LoVo (cell line): ENCODE results near the gene RAB11FIP3.
A peak's percentile ranks its signal among the peaks of the same experiment; 100 is the strongest.

ENCODE experiments used
- DNase-seq: peaks from one replicate; pipeline ENCODE4 v3.0.0-alpha.2; 2016; ENCODE audit warnings: low spot score

Gene RAB11FIP3

GRCh38 chr16:424033-424622 is 1.3 kb upstream of the RAB11FIP3 start:
- peak; percentile 74 for DNase-seq

GRCh38 chr16:424623-425081 is 797 bp upstream of the RAB11FIP3 start:
- DNase-seq = peak; percentile 10

GRCh38 chr16:425740-426114 is 278 bp downstream of the RAB11FIP3 start:
- DNase-seq = no peak

- DNase-seq = no peak
Observed at GRCh38 chr16:426115-426905, 861 bp downstream of the RAB11FIP3 start.

- DNase-seq = no peak
Observed at GRCh38 chr16:426906-427249, 1.4 kb downstream of the RAB11FIP3 start.

- DNase-seq = no peak
Observed at GRCh38 chr16:427250-427649, 1.8 kb downstream of the RAB11FIP3 start.

- DNase-seq = no peak
Observed at GRCh38 chr16:430904-431303, 5.5 kb downstream of the RAB11FIP3 start.

GRCh38 chr16:440627-441026 is 15.2 kb downstream of the RAB11FIP3 start:
- no peak for DNase-seq

- DNase-seq = no peak
Observed at GRCh38 chr16:441447-441846, 16.0 kb downstream of the RAB11FIP3 start.

GRCh38 chr16:442976-443375 is 17.5 kb downstream of the RAB11FIP3 start:
- no peak for DNase-seq

- DNase-seq = no peak
Observed at GRCh38 chr16:444027-444426, 18.6 kb downstream of the RAB11FIP3 start.

- DNase-seq = no peak
Observed at GRCh38 chr16:445566-445965, 20.1 kb downstream of the RAB11FIP3 start.

- no peak for DNase-seq
Observed at GRCh38 chr16:450385-450784, 24.9 kb downstream of the RAB11FIP3 start.

GRCh38 chr16:450785-451512 is 25.5 kb downstream of the RAB11FIP3 start:
- no peak for DNase-seq

- no peak for DNase-seq
Observed at GRCh38 chr16:454397-454940, 29.0 kb downstream of the RAB11FIP3 start.

GRCh38 chr16:455453-455852 is 30.0 kb downstream of the RAB11FIP3 start:
- DNase-seq = no peak

- no peak for DNase-seq
Observed at GRCh38 chr16:456891-457483, 31.5 kb downstream of the RAB11FIP3 start.

GRCh38 chr16:457732-458400 is 32.4 kb downstream of the RAB11FIP3 start:
- no peak for DNase-seq

GRCh38 chr16:459761-460160 is 34.3 kb downstream of the RAB11FIP3 start:
- no peak for DNase-seq

- DNase-seq = no peak
Observed at GRCh38 chr16:460787-461186, 35.3 kb downstream of the RAB11FIP3 start.

GRCh38 chr16:463071-463470 is 37.6 kb downstream of the RAB11FIP3 start:
- DNase-seq = no peak

- no peak for DNase-seq
Observed at GRCh38 chr16:466651-467050, 41.2 kb downstream of the RAB11FIP3 start.
